IPS-18a (cell line): Measurements from ENCODE around the gene STAG1.

Source experiments
- H3K27ac ChIP-seq: one replicate; pipeline ENCODE4 v1.5.1; 2013; ENCODE audit warnings: low read length
- H3K27me3 ChIP-seq: one replicate; pipeline ENCODE4 v1.6.1; 2013; ENCODE audit warnings: mild to moderate bottlenecking, low read length; ENCODE audit not compliant: control insufficient read depth, insufficient read depth
- H3K36me3 ChIP-seq: one replicate; pipeline ENCODE4 v1.6.1; 2013; ENCODE audit warnings: low read depth, low read length; ENCODE audit not compliant: control insufficient read depth
- H3K4me1 ChIP-seq: one replicate; pipeline ENCODE4 v1.6.1; 2013; ENCODE audit warnings: low read depth, low read length; ENCODE audit not compliant: control insufficient read depth
- H3K4me3 ChIP-seq: one replicate; pipeline ENCODE4 v1.5.1; 2013; ENCODE audit warnings: low read length
- H3K9ac ChIP-seq: one replicate; pipeline ENCODE4 v1.6.1; 2013; ENCODE audit warnings: mild to moderate bottlenecking, low read length, moderate library complexity
- H3K9me3 ChIP-seq: one replicate; pipeline ENCODE4 v1.6.1; 2013; ENCODE audit warnings: low read depth, low read length; ENCODE audit not compliant: control insufficient read depth

STAG1 gene

DNA sequence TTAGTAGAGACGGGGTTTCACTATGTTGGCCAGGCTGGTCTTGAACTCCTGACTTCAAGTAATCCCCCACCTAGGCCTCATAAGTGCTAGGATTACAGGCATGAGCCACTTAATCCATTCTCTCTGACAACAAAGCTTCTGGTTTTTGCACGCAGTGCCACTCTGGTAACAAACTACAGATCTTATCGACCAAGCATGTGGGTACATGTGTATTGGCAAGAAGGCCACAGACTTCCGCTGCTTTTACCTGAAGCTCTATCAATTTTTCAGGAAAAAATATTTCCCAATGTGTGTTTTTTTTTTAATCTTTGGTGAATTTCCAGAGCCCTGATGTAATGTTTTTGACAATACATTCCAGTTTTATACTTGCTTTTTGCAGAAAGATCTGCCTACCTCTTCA is 319.5 kb downstream of the STAG1 start:
- Histone ChIP-seq H3K4me3 (no peak overlapping the region), H3K4me1 (no peaks in the 10 kb centered on the region), H3K27ac (no peak overlapping the region), H3K36me3 (no peaks in the 10 kb centered on the region), H3K27me3 (no peaks in the 10 kb centered on the region), H3K9me3 (no peaks in the 10 kb centered on the region), H3K9ac (no peak overlapping the region)

DNA sequence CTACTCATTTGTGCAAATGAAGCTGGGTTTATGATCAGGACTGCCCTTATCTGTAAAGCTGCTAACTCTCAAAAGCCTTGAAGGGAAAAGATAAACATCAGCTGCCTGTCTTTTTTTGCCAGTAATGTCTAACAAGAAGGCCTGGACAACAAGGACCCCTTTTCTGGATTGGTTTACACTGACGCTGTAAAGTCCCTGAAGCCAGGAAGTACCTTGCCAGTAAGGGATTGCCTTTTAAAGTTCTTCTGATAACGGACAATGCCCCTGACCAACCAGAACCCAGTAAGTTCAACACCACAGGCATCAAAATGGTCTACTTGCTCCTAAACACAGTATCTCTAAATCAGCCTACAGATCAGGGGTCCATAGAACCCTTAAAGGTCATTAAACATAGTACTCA is 324.0 kb downstream of the STAG1 start:
- H3K9ac ChIP-seq = no peak overlapping the region
- H3K4me1 ChIP-seq = no peaks in the 10 kb centered on the region
- H3K9me3 ChIP-seq = no peaks in the 10 kb centered on the region
- no peaks in the 10 kb centered on the region for H3K36me3 ChIP-seq
- no peaks in the 10 kb centered on the region for H3K27me3 ChIP-seq
- H3K4me3 ChIP-seq = no peak overlapping the region
- H3K27ac ChIP-seq = no peak overlapping the region

DNA sequence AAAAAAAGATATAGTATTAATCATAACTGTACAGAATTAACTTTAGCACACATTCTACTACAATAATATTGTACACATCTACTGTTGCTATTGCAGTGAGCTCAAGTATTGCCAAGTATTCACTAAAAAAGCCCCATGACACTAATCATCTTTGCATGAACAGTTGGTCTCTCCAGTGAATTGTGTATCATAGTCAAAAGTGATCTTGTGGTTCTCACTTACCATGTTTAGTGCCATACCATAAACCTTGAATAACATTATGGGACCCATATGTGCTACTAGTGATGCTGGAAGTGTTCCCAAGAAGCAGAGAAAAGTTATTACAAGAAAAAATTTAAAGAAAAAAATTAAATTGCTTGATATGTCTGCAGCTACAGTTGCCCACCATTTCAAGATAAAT is 324.9 kb downstream of the STAG1 start:
- H3K27me3 ChIP-seq = no peaks in the 10 kb centered on the region
- no peaks in the 10 kb centered on the region for H3K9me3 ChIP-seq
- H3K4me1 ChIP-seq = no peaks in the 10 kb centered on the region
- no peak overlapping the region for H3K4me3 ChIP-seq
- H3K27ac ChIP-seq = no peak overlapping the region
- peaks cover 5% of the 10 kb centered on the region for H3K36me3 ChIP-seq
- no peak overlapping the region for H3K9ac ChIP-seq

DNA sequence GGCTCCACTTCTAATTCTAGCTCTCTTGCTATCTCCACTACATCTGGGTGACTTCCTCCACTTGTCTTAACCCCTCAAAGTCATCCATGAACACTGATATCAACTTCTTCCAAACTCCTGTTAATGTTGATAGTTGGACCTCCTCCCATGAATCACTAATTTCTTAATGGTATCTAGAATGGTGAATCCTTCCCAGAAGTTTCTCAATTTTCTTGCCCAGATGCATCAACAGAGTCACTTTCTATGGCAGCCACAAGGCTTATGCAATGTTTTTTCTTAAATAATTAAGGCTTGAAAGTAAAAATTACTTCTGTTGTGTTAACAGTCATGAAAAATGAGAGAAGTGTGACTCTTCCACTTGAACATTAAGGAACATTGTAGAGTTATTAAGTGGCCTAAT is 337.7 kb downstream of the STAG1 start:
- Histone ChIP-seq H3K4me3 (no peak overlapping the region), H3K27me3 (no peaks in the 10 kb centered on the region), H3K27ac (no peak overlapping the region), H3K9me3 (no peaks in the 10 kb centered on the region), H3K9ac (no peak overlapping the region), H3K4me1 (no peaks in the 10 kb centered on the region), H3K36me3 (peaks cover 5% of the 10 kb centered on the region)

- H3K27me3 ChIP-seq = no peaks in the 10 kb centered on the region
Measured at GRCh38 chr3:136412307-136412706, 339.9 kb downstream of the STAG1 start.

DNA sequence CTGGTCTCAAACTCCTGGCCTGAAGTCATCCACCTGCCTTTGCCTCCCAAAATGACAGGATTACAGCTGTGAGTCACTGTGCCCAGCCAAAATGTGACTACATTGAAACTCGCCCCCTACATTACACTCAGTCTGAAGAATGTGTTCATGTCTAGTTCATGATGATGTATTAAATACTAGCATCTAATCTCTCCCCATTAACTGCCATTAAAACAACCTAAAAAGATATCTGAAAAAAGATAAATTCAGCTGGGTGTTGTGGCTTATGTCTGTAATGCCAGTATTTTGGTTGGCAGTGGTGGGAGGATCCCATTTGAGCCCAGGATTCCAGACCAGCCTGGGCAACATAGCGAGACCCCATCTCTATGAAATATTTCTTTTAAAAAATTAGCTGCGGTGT is 342.6 kb downstream of the STAG1 start:
- H3K4me3 ChIP-seq = no peak overlapping the region
- no peaks in the 10 kb centered on the region for H3K27me3 ChIP-seq
- no peaks in the 10 kb centered on the region for H3K36me3 ChIP-seq
- no peak overlapping the region for H3K9ac ChIP-seq
- H3K4me1 ChIP-seq = no peaks in the 10 kb centered on the region
- no peak overlapping the region for H3K27ac ChIP-seq
- no peaks in the 10 kb centered on the region for H3K9me3 ChIP-seq

More at GRCh38 chr3:136412307-136412706, 339.9 kb downstream of the STAG1 start:
- Histone ChIP-seq H3K9ac (no peak overlapping the region), H3K27ac (no peak overlapping the region), H3K4me1 (no peaks in the 10 kb centered on the region), H3K4me3 (no peak overlapping the region), H3K36me3 (no peaks in the 10 kb centered on the region), H3K9me3 (no peaks in the 10 kb centered on the region)

DNA sequence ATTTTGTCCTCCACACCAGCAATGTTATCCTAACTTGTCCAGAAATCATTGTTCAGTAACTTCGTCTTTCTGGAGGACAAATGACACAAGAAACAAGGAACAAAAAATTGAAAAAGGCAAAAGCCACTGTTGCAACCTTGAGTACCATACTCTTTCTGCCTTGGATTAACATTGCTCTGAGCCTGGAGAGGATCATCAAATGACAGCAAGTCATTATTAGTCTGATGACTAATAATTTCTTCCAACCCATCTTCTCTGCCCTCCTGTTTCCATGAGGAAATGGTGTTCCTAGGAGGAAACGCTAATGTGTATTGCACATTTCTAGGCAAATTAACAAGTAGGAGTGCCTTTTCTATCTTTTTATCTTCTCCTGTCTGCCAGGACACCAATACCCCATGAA is 348.1 kb downstream of the STAG1 start:
- Histone ChIP-seq H3K9ac (no peak overlapping the region), H3K36me3 (no peaks in the 10 kb centered on the region), H3K4me1 (no peaks in the 10 kb centered on the region), H3K27ac (no peak overlapping the region), H3K4me3 (no peak overlapping the region), H3K9me3 (no peaks in the 10 kb centered on the region), H3K27me3 (no peaks in the 10 kb centered on the region)

- H3K4me1 ChIP-seq = no peaks in the 10 kb centered on the region
- H3K36me3 ChIP-seq = no peaks in the 10 kb centered on the region
- H3K9me3 ChIP-seq = no peaks in the 10 kb centered on the region
- no peak overlapping the region for H3K4me3 ChIP-seq
- H3K9ac ChIP-seq = no peak overlapping the region
- H3K27ac ChIP-seq = no peak overlapping the region
- H3K27me3 ChIP-seq = no peaks in the 10 kb centered on the region
Measured at GRCh38 chr3:136396916-136397315, 355.3 kb downstream of the STAG1 start.

DNA sequence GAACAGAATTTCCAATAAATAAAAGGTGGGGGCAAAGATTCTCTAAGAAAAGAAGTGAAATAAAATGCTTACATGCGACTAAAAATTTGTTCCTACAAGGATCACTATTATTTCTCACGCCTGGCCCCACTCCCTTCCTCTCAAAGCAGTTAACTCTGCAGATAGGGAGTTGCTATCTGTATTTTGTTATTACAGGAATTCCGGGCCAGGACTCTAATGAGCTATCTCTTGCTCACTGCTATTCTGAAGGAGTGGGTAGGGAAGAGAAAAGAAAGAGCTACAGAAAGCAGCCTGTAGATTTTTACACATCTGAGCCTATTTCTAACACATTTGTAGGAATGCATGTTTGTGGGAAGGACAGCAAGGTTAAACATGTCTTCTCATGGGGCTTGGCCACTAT is 361.6 kb downstream of the STAG1 start:
- H3K4me3 ChIP-seq = no peak overlapping the region
- no peaks in the 10 kb centered on the region for H3K36me3 ChIP-seq
- no peak overlapping the region for H3K27ac ChIP-seq
- H3K9ac ChIP-seq = no peak overlapping the region
- no peaks in the 10 kb centered on the region for H3K9me3 ChIP-seq
- H3K27me3 ChIP-seq = no peaks in the 10 kb centered on the region
- no peaks in the 10 kb centered on the region for H3K4me1 ChIP-seq

- no peak overlapping the region for H3K27ac ChIP-seq
- no peak overlapping the region for H3K4me3 ChIP-seq
- no peaks in the 10 kb centered on the region for H3K27me3 ChIP-seq
- H3K9me3 ChIP-seq = no peaks in the 10 kb centered on the region
- no peaks in the 10 kb centered on the region for H3K4me1 ChIP-seq
- no peaks in the 10 kb centered on the region for H3K36me3 ChIP-seq
- no peak overlapping the region for H3K9ac ChIP-seq
Measured at GRCh38 chr3:136387031-136387430, 365.1 kb downstream of the STAG1 start.

- Histone ChIP-seq H3K4me3 (no peak overlapping the region), H3K9me3 (no peaks in the 10 kb centered on the region), H3K9ac (no peak overlapping the region), H3K27ac (no peak overlapping the region), H3K36me3 (no peaks in the 10 kb centered on the region), H3K4me1 (no peaks in the 10 kb centered on the region), H3K27me3 (no peaks in the 10 kb centered on the region)
Measured at GRCh38 chr3:136385457-136385856, 366.7 kb downstream of the STAG1 start.

DNA sequence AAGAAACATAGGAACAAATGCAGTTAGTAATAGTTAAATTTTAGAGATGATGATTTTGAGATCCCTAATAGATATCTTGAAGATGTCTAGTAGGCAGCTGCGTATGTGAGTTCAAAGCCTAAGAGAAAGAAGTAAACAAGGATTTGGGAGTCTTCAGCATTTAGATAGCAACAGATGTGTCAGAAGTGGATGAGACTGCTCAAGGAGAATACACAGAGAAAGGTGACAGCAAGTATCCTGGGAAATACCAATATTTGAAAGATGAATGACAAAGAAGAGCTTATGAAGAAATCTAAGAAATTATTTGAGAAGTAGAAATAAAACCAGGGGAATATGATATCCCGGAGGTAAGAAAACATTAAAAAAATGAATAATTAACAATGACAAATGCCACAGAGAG is 371.1 kb downstream of the STAG1 start:
- Histone ChIP-seq H3K27me3 (no peaks in the 10 kb centered on the region), H3K4me3 (no peak overlapping the region), H3K9ac (no peak overlapping the region), H3K27ac (no peak overlapping the region), H3K9me3 (no peaks in the 10 kb centered on the region), H3K36me3 (peaks cover 3% of the 10 kb centered on the region), H3K4me1 (no peaks in the 10 kb centered on the region)
